DND-41 (cell line): Measurements from ENCODE around the gene DLG2.

Source experiments
- ATAC-seq: fragments of 200-7000 bp; cut with Tn5 transposase; 3 replicates; pipeline ENCODE4 v1.9.1; 2021; ENCODE audit warnings: low read depth; ENCODE audit not compliant: insufficient read depth
- DNase-seq: peaks from one replicate; pipeline ENCODE4 v3.0.0-alpha.2; 2020
- H2AFZ ChIP-seq: 2 replicates; pipeline ENCODE4 v1.6.0; 2012; ENCODE audit warnings: low read depth, low read length
- H3K27ac ChIP-seq: 2 replicates; pipeline ENCODE4 v1.5.1; 2012; ENCODE audit warnings: low read length, inconsistent platforms
- H3K27me3 ChIP-seq: fragments of 200-600 bp; sonication (generic); 2 replicates; pipeline ENCODE4 v1.6.0; 2012; ENCODE audit warnings: low read length, mild to moderate bottlenecking, inconsistent platforms; ENCODE audit not compliant: insufficient read depth, poor library complexity
- H3K36me3 ChIP-seq: 2 replicates; pipeline ENCODE4 v1.5.1; 2012; ENCODE audit warnings: low read length, inconsistent platforms; ENCODE audit not compliant: insufficient read depth
- H3K4me1 ChIP-seq: 2 replicates; pipeline ENCODE4 v1.5.1; 2012; ENCODE audit warnings: mild to moderate bottlenecking, low read length; ENCODE audit not compliant: insufficient read depth
- H3K4me2 ChIP-seq: 2 replicates; pipeline ENCODE4 v1.6.0; 2012; ENCODE audit warnings: mild to moderate bottlenecking, moderate library complexity, low read length, inconsistent platforms; ENCODE audit not compliant: insufficient read depth
- H3K4me3 ChIP-seq, 2 experiments: fragments of 200-600 bp in 1 of 2; shearing (Covaris generic) in 1 of 2; 2 replicates each; pipeline ENCODE4 v1.5.1; 2012 to 2016; ENCODE audit warnings: inconsistent platforms in 2 of 2, low read length in 2 of 2, mild to moderate bottlenecking in 2 of 2, low read depth in 1 of 2, moderate library complexity in 1 of 2
- H3K79me2 ChIP-seq: 2 replicates; pipeline ENCODE4 v1.6.0; 2012; ENCODE audit warnings: low read length, inconsistent platforms; ENCODE audit not compliant: insufficient read depth
- H3K9ac ChIP-seq: 2 replicates; pipeline ENCODE4 v1.6.0; 2012; ENCODE audit warnings: low read depth, mild to moderate bottlenecking, inconsistent platforms, low read length, moderate library complexity
- H3K9me3 ChIP-seq: 2 replicates; pipeline ENCODE4 v1.5.1; 2012; ENCODE audit warnings: low read length, moderate library complexity, mild to moderate bottlenecking, inconsistent platforms; ENCODE audit not compliant: insufficient read depth, severe bottlenecking
- H4K20me1 ChIP-seq: 2 replicates; pipeline ENCODE4 v1.6.0; 2012; ENCODE audit warnings: low read length; ENCODE audit not compliant: insufficient read depth
- EZH2 ChIP-seq: IDR thresholded peaks from 3 replicates; pipeline ENCODE4 v1.6.1; 2012; ENCODE audit warnings: borderline replicate concordance, low read depth, mild to moderate bottlenecking, moderate library complexity, low read length, inconsistent platforms; ENCODE audit not compliant: severe bottlenecking
- TF ChIP-seq, protein P1 (sequence below): IDR thresholded peaks from 2 replicates; pipeline ENCODE4 v1.5.1; 2012; ENCODE audit warnings: borderline replicate concordance, low read length, moderate library complexity, mild to moderate bottlenecking; ENCODE audit not compliant: poor library complexity, severe bottlenecking; ENCODE audit errors: extremely low read depth

DLG2 gene

GRCh38 chr11:84763931-84764330, 863.2 kb downstream of the DLG2 start:
- Histone ChIP-seq H3K27ac (no peak overlapping the region), H3K27me3 (no peaks in the 10 kb centered on the region), H3K79me2 (no peaks in the 10 kb centered on the region), H3K36me3 (no peaks in the 10 kb centered on the region), H3K4me1 (no peaks in the 10 kb centered on the region), H4K20me1 (no peaks in the 10 kb centered on the region), H3K4me3 (no peak overlapping the region), H3K9ac (no peak overlapping the region), H3K9me3 (no peaks in the 10 kb centered on the region), H3K4me2 (no peak overlapping the region), H2AFZ (no peak overlapping the region)
- no peak for TF ChIP-seq EZH2
- TF ChIP-seq, protein P1, sequence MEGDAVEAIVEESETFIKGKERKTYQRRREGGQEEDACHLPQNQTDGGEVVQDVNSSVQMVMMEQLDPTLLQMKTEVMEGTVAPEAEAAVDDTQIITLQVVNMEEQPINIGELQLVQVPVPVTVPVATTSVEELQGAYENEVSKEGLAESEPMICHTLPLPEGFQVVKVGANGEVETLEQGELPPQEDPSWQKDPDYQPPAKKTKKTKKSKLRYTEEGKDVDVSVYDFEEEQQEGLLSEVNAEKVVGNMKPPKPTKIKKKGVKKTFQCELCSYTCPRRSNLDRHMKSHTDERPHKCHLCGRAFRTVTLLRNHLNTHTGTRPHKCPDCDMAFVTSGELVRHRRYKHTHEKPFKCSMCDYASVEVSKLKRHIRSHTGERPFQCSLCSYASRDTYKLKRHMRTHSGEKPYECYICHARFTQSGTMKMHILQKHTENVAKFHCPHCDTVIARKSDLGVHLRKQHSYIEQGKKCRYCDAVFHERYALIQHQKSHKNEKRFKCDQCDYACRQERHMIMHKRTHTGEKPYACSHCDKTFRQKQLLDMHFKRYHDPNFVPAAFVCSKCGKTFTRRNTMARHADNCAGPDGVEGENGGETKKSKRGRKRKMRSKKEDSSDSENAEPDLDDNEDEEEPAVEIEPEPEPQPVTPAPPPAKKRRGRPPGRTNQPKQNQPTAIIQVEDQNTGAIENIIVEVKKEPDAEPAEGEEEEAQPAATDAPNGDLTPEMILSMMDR: no peak
- DNase-seq: no peak
- no peak for ATAC-seq

DNA sequence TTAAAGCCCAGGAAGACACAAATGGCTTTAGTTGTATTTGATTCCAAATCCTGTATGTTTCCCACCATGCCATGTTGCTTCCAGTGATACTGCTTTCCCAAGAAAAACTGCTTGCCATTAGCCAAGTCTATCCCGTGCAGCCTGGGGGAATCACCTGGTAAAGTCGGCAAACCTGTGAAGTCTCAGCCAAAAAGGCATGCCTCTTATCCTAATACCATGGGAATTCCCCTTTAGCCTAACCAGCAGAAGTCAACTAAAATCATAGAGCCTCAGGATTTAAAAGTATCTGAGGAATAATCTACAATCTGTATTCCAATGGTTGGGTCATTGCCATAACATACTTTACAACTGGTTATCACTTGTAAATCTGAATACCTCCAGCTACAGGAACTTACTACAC, 869.4 kb downstream of the DLG2 start:
- no peak overlapping the region for H3K4me2 ChIP-seq
- H3K4me3 ChIP-seq: no peak overlapping the region
- H3K9me3 ChIP-seq: no peaks in the 10 kb centered on the region
- H3K9ac ChIP-seq: no peak overlapping the region
- no peaks in the 10 kb centered on the region for H3K79me2 ChIP-seq
- no peaks in the 10 kb centered on the region for H3K4me1 ChIP-seq
- no peaks in the 10 kb centered on the region for H4K20me1 ChIP-seq
- no peaks in the 10 kb centered on the region for H3K27me3 ChIP-seq
- DNase-seq: no peak
- ATAC-seq: no peak
- no peaks in the 10 kb centered on the region for H3K36me3 ChIP-seq
- TF ChIP-seq, protein P1: no peak
- no peak for TF ChIP-seq EZH2
- no peak overlapping the region for H2AFZ ChIP-seq
- no peak overlapping the region for H3K27ac ChIP-seq

GRCh38 chr11:84751371-84751770, 875.8 kb downstream of the DLG2 start:
- no peak overlapping the region for H3K4me3 ChIP-seq
- ATAC-seq (no peak), DNase-seq (no peak)
- H3K4me2 ChIP-seq: no peak overlapping the region
- no peaks in the 10 kb centered on the region for H3K27me3 ChIP-seq
- no peak for TF ChIP-seq EZH2
- TF ChIP-seq, protein P1: no peak
- no peak overlapping the region for H3K9ac ChIP-seq
- no peaks in the 10 kb centered on the region for H3K36me3 ChIP-seq
- H2AFZ ChIP-seq: no peak overlapping the region
- no peak overlapping the region for H3K27ac ChIP-seq
- no peaks in the 10 kb centered on the region for H4K20me1 ChIP-seq
- peaks cover 19% of the 10 kb centered on the region for H3K4me1 ChIP-seq
- no peaks in the 10 kb centered on the region for H3K79me2 ChIP-seq
- H3K9me3 ChIP-seq: no peaks in the 10 kb centered on the region

GRCh38 chr11:84747871-84748270, 879.3 kb downstream of the DLG2 start:
- H3K27ac ChIP-seq: no peak overlapping the region
- H3K36me3 ChIP-seq: no peaks in the 10 kb centered on the region
- peaks cover 19% of the 10 kb centered on the region for H3K4me1 ChIP-seq
- H2AFZ ChIP-seq: no peak overlapping the region
- H3K79me2 ChIP-seq: no peaks in the 10 kb centered on the region
- H3K4me2 ChIP-seq: peak overlapping the region; percentile 18; the same call in 1 of the 2 replicates
- DNase-seq: peak; percentile 71
- no peak overlapping the region for H3K9ac ChIP-seq
- H3K27me3 ChIP-seq: no peaks in the 10 kb centered on the region
- ATAC-seq: peak; percentile 99
- no peak for TF ChIP-seq EZH2
- TF ChIP-seq, protein P1: no peak
- no peaks in the 10 kb centered on the region for H3K9me3 ChIP-seq
- no peak overlapping the region for H3K4me3 ChIP-seq
- no peaks in the 10 kb centered on the region for H4K20me1 ChIP-seq
